NCI-H2107 (cell line): ENCODE measurements around the gene ACOT9.
A peak's percentile ranks its signal among the peaks of the same experiment; 100 is the strongest.
"Not testable (repeated sequence)": the region's sequence is repeated elsewhere in the genome, so short reads cannot be mapped to it uniquely, and the experiment has no call there.

Experiments used
- DNase-seq: peaks from one replicate; lab custom pipeline; 2025; lab: John Stamatoyannopoulos, UW

ACOT9 gene, protein sequence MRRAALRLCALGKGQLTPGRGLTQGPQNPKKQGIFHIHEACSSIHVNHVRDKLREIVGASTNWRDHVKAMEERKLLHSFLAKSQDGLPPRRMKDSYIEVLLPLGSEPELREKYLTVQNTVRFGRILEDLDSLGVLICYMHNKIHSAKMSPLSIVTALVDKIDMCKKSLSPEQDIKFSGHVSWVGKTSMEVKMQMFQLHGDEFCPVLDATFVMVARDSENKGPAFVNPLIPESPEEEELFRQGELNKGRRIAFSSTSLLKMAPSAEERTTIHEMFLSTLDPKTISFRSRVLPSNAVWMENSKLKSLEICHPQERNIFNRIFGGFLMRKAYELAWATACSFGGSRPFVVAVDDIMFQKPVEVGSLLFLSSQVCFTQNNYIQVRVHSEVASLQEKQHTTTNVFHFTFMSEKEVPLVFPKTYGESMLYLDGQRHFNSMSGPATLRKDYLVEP

DNA sequence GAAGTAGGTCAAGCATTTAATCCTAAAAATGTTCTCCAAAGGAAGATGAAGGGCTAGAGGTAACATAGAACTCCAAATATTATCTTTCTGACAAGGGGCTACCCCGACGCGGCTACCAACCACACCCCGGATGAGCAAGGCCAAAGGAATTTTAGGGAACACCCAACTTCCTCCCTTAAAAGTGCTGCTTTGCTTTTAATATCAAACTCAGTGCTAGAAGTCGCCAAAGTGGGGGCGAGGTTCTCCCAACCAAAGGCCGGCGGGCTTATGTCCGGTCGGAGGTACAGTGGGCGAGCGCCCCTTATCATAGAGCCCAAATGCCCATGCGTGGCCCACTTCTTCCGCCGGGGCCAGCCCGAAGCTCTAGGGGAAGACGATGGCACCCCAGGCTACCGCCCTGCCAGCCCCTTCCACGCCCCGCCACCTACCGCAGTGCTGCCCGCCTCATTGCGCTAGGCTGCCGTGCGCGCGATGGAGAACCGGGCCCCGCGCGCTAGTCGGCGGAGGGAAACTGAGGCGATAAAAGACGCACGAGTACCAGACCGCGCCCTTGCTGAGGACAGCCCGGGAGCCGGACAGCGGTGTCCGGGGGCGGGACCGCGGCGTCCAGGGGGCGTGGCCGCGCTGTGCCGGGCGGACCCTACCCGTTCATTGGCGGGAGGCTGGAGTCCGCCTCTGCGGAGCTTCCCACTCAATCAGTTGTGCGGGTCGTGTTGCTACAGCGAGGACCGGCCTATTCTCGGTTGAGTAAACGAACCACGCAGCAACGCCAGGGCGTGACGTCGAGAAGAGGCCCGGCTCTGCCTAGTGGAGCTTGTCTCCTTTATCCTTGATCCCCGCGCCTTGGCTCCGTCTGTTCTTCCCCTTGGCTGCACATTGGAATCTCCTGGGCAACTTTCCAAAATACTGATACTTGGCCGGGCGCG is at the start of gene ACOT9:
ACOT9 (minus strand) TSS at position 580 of the 926 bp plus-strand sequence; CDS start at position 448, 132 bp downstream.
- DNase-seq: no peak

DNA sequence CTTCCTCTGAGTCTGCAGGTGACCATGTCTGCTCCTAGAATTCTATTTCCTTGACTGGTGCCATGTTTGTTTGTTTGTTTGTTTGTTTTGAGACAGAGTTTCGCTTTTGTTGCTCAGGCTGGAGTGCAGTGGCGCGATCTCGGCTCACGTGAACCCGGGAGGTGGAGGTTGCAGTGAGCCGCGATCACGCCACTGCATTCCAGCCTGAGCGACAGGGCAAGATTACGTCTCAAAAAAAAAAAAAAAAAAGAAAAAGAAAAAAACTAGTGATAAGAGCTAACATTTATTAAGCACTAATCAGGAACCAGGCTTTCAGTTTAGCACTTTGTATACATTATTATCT is 47.0 kb upstream of the ACOT9 start:
- no peak for DNase-seq

DNA sequence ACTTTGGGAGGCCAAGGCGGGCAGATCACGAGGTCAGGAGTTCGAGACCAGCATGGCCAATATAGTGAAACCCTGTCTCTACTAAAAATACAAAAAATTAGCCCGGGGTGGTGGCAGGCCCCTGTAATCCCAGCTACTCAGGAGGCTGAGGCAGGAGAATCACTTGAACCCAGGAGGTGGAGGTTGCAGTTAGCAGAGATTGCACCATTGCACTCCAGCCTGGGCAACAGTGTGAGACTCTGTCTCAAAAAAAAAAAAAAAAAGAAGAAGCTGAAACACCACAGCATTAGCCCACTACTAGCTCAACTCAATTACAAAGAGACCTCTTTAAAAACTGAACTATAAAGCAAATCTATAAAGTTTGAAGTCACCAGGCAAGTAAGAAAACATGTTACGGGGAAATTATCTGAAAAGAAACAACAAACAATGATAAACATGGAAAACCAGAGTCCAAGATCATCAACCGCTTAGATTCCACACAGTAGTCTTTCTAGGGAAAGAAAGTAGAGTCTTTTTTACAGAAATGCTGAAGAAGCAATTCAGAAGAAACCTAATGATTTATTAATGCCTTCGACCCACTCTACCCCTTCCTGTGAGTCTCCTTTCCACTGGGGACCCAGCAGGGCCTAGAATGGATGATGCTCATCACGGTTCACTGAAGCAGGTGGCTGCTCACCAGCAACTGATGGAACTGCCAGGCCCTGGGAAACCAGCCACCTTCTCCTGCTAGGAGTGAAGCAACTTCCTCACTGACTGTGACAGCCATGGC is 46.5 kb upstream of the ACOT9 start:
- no peak for DNase-seq

DNA sequence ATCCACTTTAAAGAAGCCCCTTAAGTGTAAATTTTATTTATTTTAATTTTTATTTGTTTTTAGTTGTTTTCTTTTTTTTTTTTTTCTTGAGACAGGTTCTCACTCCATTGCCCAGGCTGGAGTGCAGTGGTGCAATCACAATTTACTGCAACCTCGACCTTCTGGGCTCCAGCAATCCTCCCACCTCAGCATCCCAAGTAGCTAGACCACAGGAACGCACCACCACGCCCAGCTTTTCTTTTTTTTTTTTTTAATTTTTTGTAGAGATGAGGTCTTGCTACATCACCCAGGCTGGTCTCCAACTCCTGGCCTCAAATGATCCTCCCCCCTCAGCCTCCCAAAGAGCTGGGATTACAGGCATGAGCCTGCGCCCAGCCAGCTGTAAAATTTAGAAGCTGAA is 45.9 kb upstream of the ACOT9 start:
- no peak for DNase-seq

DNA sequence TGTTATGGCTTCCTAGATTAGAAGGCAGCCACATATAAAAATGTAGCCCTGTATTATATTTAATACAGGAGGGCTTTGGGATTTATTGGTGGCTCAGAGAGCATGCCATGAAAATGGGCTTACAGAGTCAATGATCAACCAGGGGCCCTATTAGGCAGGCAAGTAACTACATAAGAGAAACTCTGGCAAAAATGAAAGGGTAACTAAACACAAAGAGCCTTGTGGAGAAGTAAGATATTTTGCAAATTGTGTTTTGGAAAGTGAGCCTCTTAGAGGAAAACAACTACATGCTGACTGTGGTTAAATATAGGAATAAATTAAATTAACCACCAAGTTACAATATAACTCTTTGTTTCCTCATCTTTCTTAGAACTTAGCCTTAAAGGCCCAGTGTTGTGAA is 45.4 kb upstream of the ACOT9 start:
- no peak for DNase-seq

DNA sequence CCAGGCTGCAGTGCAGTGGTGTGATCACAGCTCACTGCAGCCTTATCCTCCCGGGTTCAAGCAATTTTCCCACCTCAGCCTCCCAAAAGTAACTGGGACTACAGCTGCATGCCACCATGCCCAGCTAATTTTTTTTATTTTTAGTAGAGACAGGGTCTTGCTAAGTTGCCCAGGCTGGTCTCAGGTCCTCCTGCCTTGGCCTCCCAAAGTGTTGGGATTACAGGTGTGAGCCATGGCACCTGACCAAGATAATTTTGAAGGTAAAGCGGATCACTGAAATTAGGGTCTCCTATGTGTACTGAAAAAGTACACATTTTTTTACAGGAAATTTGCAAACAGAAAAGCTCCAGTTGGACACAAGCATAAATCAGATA is 44.7 kb upstream of the ACOT9 start:
- DNase-seq: no peak

DNA sequence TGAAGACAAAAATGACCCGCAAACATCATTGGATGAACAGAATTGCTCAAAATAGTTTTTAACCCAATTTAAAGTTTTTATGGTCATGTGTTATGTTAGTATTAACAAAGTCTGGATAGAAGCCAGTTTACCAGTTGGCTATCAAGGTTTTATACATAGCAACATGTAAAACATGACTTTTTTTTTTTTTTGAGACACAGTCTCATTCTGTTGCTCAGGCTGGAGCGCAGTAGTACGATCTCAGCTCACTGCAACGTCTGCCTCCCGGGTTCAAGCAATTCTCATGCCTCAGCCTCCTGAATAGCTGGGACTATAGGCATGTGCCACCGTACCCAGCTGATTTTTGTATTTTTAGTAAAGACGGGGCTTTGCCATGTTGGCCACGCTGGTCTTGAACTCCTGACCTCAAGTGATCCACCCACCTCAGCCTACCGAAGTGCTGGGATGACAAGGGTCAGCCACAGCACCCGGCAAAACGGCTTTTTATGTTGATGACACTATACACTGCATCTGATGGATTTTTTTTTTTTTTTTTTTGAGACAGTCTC is 43.3 kb upstream of the ACOT9 start:
- no peak for DNase-seq

DNA sequence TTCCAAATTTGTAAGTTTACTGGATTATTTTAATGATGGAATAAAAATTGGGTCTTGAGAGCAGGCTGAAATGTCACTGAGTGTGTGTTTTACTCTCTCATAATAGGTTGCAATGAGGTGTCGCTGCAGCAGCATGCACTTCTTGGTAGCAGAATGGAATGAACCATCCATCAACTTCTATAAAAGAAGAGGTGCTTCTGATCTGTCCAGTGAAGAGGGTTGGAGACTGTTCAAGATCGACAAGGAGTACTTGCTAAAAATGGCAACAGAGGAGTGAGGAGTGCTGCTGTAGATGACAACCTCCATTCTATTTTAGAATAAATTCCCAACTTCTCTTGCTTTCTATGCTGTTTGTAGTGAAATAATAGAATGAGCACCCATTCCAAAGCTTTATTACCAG is 42.5 kb upstream of the ACOT9 start:
- no peak for DNase-seq

DNA sequence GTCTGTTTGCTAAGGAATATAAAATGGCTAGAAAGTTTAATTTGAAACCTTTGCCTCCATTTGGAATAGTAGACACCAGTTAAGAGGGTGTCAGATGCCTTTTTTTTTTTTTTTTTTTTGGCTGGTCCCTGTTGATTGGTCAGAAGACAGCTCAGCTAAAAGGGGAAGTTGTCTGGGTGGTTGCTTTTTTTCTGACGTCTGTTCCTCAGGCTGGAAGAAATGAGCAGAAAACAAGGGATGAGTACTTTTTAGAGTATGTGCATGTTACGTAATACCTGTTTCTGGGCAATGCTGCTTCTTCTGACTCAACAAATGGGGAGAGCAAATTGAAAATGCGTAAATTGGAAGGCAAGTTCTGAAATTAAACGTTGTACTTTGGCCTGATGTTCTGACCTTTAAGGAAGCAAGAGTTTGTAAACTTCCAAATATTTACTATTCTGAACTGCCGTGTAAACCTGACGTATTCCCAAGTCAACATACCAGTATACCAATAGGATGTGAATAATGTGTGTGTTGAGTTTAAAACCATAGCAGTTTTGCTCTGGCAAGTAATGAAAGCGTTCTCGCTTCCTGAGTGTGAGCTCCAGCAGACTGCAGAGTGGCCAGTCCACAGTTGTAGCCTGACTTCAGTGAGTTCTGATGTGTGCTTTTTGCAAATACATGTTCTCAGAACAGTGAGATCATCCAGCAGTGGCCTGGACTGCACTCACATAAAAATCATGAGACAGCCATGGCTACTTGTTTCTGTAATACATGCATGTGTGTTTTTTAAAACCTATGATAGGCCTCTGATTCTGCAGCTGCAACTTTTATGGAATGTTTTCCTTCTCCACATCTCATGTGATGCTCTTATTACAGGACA is 41.6 kb upstream of the ACOT9 start:
- DNase-seq: no peak

DNA sequence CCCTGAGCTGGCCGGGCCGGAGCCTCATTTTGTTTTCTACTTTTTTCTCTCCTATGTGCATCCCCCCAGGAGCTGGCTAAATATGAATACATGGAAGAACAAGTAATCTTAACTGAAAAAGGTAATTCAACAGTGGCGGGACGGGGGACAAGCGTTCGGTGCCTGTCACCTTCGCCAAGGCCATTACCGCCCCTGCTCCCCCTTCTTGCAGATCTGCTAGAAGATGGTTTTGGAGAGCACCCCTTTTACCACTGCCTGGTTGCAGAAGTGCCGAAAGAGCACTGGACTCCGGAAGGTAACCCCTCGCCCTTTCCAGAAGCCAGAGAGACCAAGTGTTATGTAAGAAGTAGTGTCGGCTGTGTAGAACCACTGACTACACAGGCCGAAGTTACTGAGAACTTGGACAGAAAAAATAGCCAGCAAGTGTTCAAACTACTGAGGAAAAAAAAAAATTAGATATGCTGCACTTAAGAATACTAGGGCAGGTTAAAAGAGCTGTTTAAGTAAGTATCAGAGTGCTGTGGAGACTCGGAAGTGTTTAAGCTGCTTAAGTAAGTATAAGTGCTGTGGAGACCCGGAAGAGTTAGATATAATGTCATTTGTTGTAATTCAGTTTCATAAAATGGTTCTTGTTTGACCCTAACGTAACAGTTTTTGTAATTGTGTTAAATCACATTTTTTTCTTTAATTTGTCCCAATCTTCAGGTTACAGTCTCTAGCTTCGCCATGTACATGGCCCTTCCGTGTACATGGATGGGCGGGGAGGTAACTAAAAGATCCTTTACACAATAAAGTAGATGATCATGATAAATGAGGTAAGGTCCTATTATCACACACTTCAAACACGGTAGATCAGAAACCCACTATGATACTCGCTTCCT is 40.8 kb upstream of the ACOT9 start:
- DNase-seq: no peak

DNA sequence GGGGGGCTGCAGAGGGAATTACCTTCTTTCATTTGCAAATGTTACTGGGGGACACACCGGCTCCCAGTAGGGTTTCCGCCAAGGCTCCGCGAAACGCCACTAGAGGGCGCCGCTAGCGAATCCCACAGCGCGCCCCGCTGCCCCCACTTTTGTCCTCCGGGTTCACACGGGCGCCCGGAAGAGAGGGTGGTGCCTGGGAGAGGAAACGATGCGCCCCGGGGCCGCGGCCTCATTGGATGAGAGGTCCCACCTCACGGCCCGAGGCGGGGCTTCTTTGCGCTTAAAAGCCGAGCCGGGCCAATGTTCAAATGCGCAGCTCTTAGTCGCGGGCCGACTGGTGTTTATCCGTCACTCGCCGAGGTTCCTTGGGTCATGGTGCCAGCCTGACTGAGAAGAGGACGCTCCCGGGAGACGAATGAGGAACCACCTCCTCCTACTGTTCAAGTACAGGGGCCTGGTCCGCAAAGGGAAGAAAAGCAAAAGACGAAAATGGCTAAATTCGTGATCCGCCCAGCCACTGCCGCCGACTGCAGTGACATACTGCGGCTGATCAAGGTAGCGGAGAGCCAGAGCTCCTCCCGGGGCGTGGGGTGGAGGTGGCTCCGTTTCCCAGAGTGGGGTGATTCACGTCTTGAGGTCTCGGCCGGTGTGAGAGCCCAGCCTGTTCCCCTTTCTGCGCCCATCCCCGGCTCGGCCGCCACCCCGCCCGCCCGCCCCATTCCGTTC is 40.0 kb upstream of the ACOT9 start, which contains the start of gene SAT1:
SAT1 (plus strand) TSS at position 311 of the 726 bp plus-strand sequence; CDS start at position 490, 179 bp downstream.
- peak; percentile 94 for DNase-seq

DNA sequence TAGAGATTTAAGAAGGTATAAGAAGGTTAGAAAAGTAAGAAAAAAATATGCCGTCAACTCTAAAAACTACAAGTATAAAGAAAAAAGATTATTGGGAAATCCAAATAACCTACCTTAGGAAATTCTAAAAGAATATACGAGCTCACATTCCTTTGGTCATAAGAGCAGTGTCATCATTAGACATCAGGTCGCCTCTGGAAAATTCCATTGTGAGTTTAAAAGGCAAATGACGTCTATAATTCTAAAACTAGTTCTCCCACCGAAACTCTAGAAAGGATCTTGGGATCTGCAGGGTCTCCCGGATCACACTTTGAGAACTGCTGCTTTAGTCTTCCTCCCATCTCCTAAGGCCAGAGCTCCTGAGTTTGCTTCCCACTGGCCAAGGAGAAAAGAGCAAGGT is 39.4 kb upstream of the ACOT9 start:
- no peak for DNase-seq

DNA sequence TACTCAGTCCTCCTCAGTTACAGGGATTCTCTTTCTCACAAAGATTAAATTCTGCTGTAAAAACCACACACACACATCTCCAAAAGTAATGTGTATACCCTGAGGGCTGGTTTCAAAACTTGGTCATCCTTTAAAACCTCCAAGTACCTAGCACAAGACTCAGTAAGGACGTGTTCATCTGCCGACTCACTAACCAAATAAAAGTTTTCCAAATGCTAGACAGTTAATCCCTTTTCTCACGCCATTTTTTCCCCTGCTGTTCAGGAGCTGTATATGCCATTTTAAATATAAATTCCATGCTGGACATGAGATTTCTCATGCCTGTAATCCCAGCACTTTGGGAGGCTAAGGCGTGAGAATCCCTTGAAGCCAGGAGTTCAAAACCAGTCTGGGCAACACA is 35.9 kb upstream of the ACOT9 start:
- DNase-seq: no peak

DNA sequence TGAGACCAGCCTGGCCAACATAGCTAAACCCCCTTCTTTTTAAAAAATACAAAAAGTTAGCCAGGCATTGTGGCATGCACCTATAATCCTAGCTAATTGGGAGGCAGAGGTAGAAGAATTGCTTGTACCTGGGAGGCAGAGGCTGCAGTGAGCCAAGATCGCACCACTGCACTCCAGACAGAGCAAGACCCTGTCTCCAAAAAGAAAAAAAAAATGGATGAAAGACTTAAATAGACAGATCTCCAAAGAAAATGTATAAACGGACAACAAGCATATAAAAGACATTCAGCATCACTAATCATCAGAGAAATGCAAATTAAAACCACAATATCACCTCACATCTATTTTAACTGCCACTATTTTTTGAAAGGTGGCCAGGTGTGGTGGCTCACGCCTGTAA is 33.3 kb upstream of the ACOT9 start:
- DNase-seq: no peak

DNA sequence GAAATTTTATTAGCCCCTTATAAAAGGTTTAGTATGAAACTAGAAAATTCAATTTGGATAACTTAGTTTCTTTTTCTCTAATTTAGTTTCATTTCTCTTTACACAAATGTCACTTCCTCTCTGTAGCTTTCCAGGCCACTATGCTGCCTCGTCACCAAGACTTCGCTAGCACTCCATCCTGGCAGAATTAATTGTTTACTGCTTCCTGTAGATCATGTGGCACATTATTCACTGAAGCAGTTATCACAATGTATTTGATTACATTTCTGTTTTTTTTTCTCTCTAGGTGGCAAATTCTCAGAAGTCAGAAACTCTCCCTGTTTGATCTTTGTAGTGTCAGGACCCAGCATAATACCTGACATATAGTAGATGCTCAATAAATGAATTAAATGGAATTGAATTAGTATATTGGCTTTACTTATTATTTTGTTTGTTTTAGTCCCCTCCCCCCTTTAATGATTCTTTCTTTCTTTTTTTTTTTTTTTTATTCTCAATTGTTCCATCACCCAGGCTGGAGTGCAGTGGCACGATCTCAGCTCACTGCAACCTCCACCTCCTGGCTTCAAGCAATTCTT is 30.6 kb upstream of the ACOT9 start:
- DNase-seq: no peak

DNA sequence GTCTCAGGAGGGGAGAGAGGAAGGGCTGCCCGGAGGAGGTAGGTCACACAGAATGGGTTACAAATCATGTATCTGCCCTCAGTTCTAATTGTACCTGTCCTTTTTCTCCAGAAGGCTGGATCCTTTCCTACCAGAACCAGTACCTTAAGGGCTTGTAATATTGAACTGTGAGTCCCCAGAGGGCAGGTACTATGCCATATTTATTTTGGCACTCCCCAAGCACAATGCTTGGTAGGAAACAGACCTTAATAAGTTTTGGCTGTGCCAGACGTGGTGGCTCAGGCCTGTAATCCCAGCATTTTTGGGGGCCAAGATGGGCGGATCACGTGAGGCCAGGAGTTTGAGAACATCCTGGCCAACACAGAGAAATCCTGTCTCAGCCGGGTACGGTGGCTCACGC is 28.0 kb upstream of the ACOT9 start:
- DNase-seq: not testable (repeated sequence)

DNA sequence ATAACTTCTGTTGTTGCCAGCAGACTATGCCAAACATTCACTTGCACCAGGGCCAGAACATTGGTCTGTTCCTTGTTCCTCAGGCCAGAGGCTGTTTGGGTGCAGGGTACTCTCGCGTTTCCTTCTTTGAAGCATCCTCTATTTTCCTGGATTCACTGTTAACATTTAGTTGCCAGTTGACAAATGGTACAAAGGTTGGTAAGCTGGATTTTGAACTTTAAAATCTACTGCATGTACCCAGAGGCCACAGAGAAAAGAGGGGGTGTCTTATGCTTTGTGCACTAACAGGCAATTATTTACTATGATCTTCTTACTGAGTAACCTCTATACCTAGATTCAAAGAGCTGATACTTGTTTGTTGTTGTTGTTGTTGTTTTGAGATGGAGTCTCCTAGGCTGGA is 27.1 kb upstream of the ACOT9 start:
- DNase-seq: no peak

DNA sequence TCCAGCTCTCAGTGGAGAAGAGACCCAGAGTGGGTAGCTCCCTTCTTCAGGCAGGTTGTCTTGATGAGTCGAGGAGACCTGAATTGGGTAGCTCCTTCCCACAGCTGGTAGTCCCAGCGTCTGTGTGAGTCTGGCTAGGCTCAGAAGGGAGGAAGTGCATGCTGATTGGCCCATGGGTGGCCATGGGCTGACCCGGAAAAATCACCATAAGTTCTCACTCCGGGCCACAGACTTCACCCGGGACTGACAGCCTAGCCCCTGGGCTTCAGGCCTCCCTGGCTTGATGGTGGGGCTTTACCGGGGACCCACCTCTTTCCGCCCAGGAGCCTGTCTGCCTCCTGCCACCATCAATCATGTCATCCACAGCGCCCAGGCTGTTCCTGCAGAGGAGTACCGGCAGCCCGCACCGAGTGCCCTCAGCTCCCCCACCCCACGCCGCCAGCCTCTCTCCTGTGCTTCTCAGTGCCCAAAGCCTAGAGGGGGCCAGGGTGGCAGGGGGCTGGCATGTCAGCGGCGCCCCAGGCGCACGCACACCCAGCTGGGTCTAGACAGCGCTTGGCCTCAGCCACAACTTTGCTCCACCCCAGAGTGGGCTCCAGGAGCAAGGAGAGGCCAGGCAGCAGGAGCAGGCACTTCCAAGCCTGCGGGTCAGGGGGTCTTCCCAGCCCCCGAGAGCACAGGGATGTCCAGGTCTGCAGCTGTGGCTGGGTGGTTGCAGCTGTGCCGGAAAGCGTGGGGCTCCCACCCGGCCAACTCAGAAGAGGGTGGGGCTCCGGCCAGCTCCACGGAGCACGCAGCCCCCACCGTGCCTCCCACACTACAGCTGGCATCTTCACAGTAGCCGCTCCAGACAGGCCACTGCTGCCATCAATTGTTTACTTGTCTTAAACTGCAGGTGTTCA is 23.8 kb upstream of the ACOT9 start:
- no peak for DNase-seq
